ENCODE data around the gene ST14. TPM values are rescaled to one million over a fixed set of nuclear protein-coding genes. Genes with fewer than 3 reads are reported as not detected.

ST14 gene
- total RNA-seq, 1 experiment from 2014 or later = 1.8 TPM

- TF ChIP-seq SIN3A (IDR thresholded peaks at IDR 0.05; ENCODE audit: borderline replicate concordance, insufficient read depth, low read depth, low read length) = no peak
- no peak for TF ChIP-seq CTCF (IDR thresholded peaks at IDR 0.05)
- TF ChIP-seq POLR2AphosphoS5 (IDR thresholded peaks at IDR 0.05; ENCODE audit: low read depth, low read length) = no peak
- TF ChIP-seq REST (IDR thresholded peaks at IDR 0.05; ENCODE audit: insufficient read depth in 1 of 2, low read depth in 2 of 2, low read length in 1 of 2) = no peak
- no peak for TF ChIP-seq TCF7L2 (IDR thresholded peaks at IDR 0.05; ENCODE audit: low read depth, low read length)
- Histone ChIP-seq H3K36me3 (ENCODE audit: control insufficient read depth, insufficient read depth, low read length) (no peaks in the 10 kb centered on the region), H3K9me3 (ENCODE audit: control insufficient read depth, insufficient read depth, low read depth, low read length) (no peaks in the 10 kb centered on the region), H3K4me1 (ENCODE audit: control insufficient read depth, insufficient read depth, low read length) (0 out of 2 replicates have a peak, but pooled peaks cover 5% of the 10 kb centered on the region), H3K27me3 (ENCODE audit: control insufficient read depth, insufficient read depth, low read length) (peaks cover 4% of the 10 kb centered on the region), H3K4me3 (ENCODE audit: low read depth in 2 of 2, low read length in 2 of 2) (no peak overlapping the region), H3K27ac (ENCODE audit: low read length) (no peak overlapping the region)
- intact Hi-C loops (cut with micrococcal nuclease; ENCODE audit: unreplicated experiment) = no loop called here
- in situ Hi-C loops (cut with HindIII; ENCODE audit: low pct_unique_long_range_greater_than_20kb, low sequenced_read_pairs) = no loop called here
- DNase-seq (ENCODE audit: low read depth, low spot score) = no peak
- no TSS peak for BruUV-seq (replicated peaks)
- ATAC-seq = no peak; the same call in 1 of the 2 replicates
- ChIA-PET CTCF (no interaction called here), POLR2A (no interaction called here)
Observed at GRCh38 chr11:130165601-130166456, 6.2 kb downstream of the ST14 start.

- H3K27me3 ChIP-seq (ENCODE audit: control insufficient read depth, insufficient read depth, low read length) = no peaks in the 10 kb centered on the region; the same call in 1 of the 2 replicates
- H3K4me3 ChIP-seq (ENCODE audit: low read depth in 2 of 2, low read length in 2 of 2) = no peak overlapping the region
- TF ChIP-seq POLR2AphosphoS5 (IDR thresholded peaks at IDR 0.05; ENCODE audit: low read depth, low read length) (no peak), TCF7L2 (IDR thresholded peaks at IDR 0.05; ENCODE audit: low read depth, low read length) (no peak), REST (IDR thresholded peaks at IDR 0.05; ENCODE audit: insufficient read depth in 1 of 2, low read depth in 2 of 2, low read length in 1 of 2) (no peak), SIN3A (IDR thresholded peaks at IDR 0.05; ENCODE audit: borderline replicate concordance, insufficient read depth, low read depth, low read length) (no peak), CTCF (IDR thresholded peaks at IDR 0.05) (no peak)
- in situ Hi-C loops (cut with HindIII; ENCODE audit: low pct_unique_long_range_greater_than_20kb, low sequenced_read_pairs) (no loop called here), intact Hi-C loops (cut with micrococcal nuclease; ENCODE audit: unreplicated experiment) (no loop called here)
- DNase-seq (ENCODE audit: low read depth, low spot score) (peak; percentile 88), ATAC-seq (peak; percentile 89)
- H3K36me3 ChIP-seq (ENCODE audit: control insufficient read depth, insufficient read depth, low read length) = no peaks in the 10 kb centered on the region
- H3K27ac ChIP-seq (ENCODE audit: low read length) = no peak overlapping the region
- ChIA-PET CTCF (no interaction called here), POLR2A (no interaction called here)
- 0 out of 2 replicates have a peak, but pooled peaks cover 5% of the 10 kb centered on the region for H3K4me1 ChIP-seq (ENCODE audit: control insufficient read depth, insufficient read depth, low read length)
- no peaks in the 10 kb centered on the region for H3K9me3 ChIP-seq (ENCODE audit: control insufficient read depth, insufficient read depth, low read depth, low read length)
- no TSS peak for BruUV-seq (replicated peaks)
Observed at GRCh38 chr11:130166457-130166784, 6.8 kb downstream of the ST14 start.
